Body of pancreas (tissue), 4 donors: ENCODE results near the gene C5.

Source experiments
- CTCF ChIP-seq, 7 experiments: fragments of 450-650 bp in 4 of 7; fragments of 200-600 bp in 3 of 7; sonication (generic) in 3 of 7; IDR thresholded peaks; one replicate each; pipeline ENCODE4 v1.5.1; 2016 to 2019; ENCODE audit warnings: antibody characterized with exemption in 7 of 7
- POLR2A ChIP-seq, 3 donors: fragments of 450-650 bp; IDR thresholded peaks; one replicate each; pipeline ENCODE4 v1.6.1; 2016; ENCODE audit warnings: antibody characterized with exemption in 3 of 3, mild to moderate bottlenecking in 2 of 3

DNA sequence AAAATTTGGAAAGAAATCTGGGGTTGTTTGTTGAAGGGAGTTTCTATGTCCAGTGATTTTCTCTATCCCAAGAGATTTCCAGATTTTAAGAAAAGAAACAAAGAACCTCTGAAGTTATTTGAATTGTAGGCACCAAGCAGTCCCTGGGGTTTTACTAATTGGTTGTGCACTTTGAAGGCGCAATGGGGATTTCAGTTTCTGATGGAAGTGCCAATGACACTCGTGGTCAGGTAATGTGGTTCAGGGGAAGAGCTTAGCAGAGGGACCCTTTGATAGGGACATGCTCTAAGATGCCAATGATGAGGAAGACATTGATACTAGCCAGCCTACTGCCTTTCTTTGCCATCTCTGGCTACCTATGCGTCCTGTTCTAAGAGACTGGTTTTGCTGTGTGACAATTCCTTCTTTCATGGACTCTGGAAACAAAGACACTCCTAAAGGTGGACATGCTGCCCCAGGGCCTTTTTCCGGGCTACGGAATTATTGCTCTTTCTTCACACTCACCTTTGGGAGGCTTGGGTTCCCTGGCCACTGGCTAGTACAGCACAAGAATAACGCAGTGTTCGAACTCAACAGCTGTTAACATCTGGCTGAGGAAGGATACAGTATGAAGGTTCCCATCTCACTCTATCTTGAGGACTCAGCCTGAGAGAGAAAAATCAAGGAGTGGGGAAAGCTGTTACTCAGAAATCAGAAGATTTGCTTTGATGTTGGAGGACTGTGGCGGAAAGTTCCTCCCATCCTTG, 116.6 kb downstream of the C5 start:
- TF ChIP-seq CTCF (IDR thresholded peaks at IDR 0.05): no peak
- no peak for TF ChIP-seq POLR2A (IDR thresholded peaks at IDR 0.05)
